Fibroblast of lung (primary cell): ENCODE measurements around the gene PNPLA3.

Source experiments
- EZH2 ChIP-seq: IDR thresholded peaks from 2 replicates; pipeline ENCODE4 v1.5.1; 2012; ENCODE audit warnings: low read length, control low read depth, mild to moderate bottlenecking; ENCODE audit errors: missing control alignments
- TF ChIP-seq, protein P1 (sequence below), 2 donors: IDR thresholded peaks in 1 of 2; conservative IDR thresholded peaks in 1 of 2; 1 replicate in 1 of 2; 2 replicates in 1 of 2; pipeline ENCODE4 v1.5.1; 2011 to 2012; ENCODE audit warnings: low read length in 2 of 2, control low read depth in 1 of 2, inconsistent platforms in 1 of 2, low read depth in 1 of 2, mild to moderate bottlenecking in 1 of 2

DNA sequence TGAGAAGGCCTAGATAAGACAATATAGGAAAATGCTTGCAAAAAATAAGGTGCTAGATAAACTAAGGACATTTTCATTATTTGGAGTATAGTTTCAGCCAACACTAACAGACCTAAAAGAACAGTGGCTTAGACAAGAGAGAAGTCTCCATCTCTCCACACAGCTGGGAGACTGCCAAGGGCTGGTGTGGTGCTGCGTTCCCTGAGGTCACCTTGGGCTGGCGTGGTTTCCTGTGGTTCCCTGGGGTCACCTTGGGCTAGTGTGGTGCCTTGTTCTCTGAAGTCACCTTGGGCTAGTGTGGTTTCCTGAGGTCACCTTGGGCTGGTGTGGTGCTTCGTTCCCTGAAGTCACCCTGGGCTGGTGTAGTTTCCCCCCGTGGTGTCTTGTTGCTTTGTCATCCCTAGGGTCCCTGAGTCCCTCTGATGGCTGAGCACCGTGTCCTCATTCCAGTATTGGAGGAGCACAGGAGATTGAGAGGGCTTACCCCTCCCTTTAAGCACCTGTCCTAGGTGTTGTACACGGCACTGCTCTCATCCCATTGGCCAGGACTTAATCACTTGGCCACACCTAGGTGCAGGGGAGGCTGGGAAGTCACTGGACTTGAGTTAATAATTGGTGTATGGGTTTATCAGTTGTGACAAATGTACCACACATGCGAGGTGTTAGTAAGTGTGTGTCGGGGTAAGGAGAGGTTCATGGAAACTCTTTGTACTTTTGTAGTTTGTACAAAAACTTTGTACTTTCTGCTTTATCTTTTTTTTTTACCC is 46.6 kb downstream of the PNPLA3 start:
- TF ChIP-seq, protein P1, sequence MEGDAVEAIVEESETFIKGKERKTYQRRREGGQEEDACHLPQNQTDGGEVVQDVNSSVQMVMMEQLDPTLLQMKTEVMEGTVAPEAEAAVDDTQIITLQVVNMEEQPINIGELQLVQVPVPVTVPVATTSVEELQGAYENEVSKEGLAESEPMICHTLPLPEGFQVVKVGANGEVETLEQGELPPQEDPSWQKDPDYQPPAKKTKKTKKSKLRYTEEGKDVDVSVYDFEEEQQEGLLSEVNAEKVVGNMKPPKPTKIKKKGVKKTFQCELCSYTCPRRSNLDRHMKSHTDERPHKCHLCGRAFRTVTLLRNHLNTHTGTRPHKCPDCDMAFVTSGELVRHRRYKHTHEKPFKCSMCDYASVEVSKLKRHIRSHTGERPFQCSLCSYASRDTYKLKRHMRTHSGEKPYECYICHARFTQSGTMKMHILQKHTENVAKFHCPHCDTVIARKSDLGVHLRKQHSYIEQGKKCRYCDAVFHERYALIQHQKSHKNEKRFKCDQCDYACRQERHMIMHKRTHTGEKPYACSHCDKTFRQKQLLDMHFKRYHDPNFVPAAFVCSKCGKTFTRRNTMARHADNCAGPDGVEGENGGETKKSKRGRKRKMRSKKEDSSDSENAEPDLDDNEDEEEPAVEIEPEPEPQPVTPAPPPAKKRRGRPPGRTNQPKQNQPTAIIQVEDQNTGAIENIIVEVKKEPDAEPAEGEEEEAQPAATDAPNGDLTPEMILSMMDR (conservative IDR thresholded peaks at IDR 0.05 in 1 of 2, IDR thresholded peaks at IDR 0.05 in 1 of 2; ENCODE audit: low read depth in 1 of 2, low read length in 2 of 2), result no peak
- no peak for TF ChIP-seq EZH2
